Hepatocyte (in vitro differentiated cells): ENCODE measurements around the gene CHMP1A. TPM values are rescaled to one million over a fixed set of nuclear protein-coding genes. Genes with fewer than 3 reads are reported as not detected.

Source experiments
- DNase-seq: peaks from one replicate; pipeline ENCODE4 v3.0.0-alpha.2; 2016; ENCODE audit warnings: low spot score
- H2AFZ ChIP-seq: fragments of 200-600 bp; sonication (generic); 2 replicates; pipeline ENCODE4 v1.6.0; 2016; ENCODE audit warnings: antibody characterized with exemption, mild to moderate bottlenecking
- H3K27ac ChIP-seq: fragments of 200-600 bp; sonication (generic); 2 replicates; pipeline ENCODE4 v1.5.1; 2016; ENCODE audit warnings: mild to moderate bottlenecking
- H3K27me3 ChIP-seq: fragments of 200-600 bp; sonication (generic); 2 replicates; pipeline ENCODE4 v1.6.1; 2016
- H3K36me3 ChIP-seq: fragments of 200-600 bp; sonication (generic); replicated peaks from 2 replicates; pipeline ENCODE4 v1.5.1; 2016; ENCODE audit warnings: low read depth; ENCODE audit not compliant: insufficient read depth
- H3K4me1 ChIP-seq: fragments of 200-600 bp; sonication (generic); 2 replicates; pipeline ENCODE4 v1.5.1; 2016; ENCODE audit warnings: mild to moderate bottlenecking, moderate library complexity; ENCODE audit not compliant: insufficient read depth
- H3K4me2 ChIP-seq: fragments of 200-600 bp; sonication (generic); 2 replicates; pipeline ENCODE4 v1.6.0; 2016
- H3K4me3 ChIP-seq: fragments of 200-600 bp; sonication (generic); 2 replicates; pipeline ENCODE4 v1.5.1; 2016; ENCODE audit warnings: mild to moderate bottlenecking
- H3K79me2 ChIP-seq: fragments of 200-600 bp; sonication (generic); 2 replicates; pipeline ENCODE4 v1.6.0; 2017; ENCODE audit warnings: mild to moderate bottlenecking
- H3K9me2 ChIP-seq: fragments of 200-600 bp; sonication (generic); replicated peaks from 2 replicates; pipeline ENCODE4 v1.6.0; 2017; ENCODE audit warnings: mild to moderate bottlenecking; ENCODE audit not compliant: insufficient read depth
- H3K9me3 ChIP-seq: fragments of 200-600 bp; sonication (generic); 2 replicates; pipeline ENCODE4 v1.5.1; 2016; ENCODE audit warnings: low read depth, mild to moderate bottlenecking
- H4K20me1 ChIP-seq: fragments of 200-600 bp; sonication (generic); 2 replicates; pipeline ENCODE4 v1.6.0; 2016; ENCODE audit warnings: mild to moderate bottlenecking; ENCODE audit not compliant: insufficient read depth, poor library complexity, severe bottlenecking
- EZH2 ChIP-seq: fragments of 200-600 bp; sonication (generic); IDR thresholded peaks from 2 replicates; pipeline ENCODE4 v1.6.1; 2016; ENCODE audit warnings: antibody characterized with exemption, mild to moderate bottlenecking, borderline replicate concordance
- EZH2phosphoT487 ChIP-seq: fragments of 200-600 bp; sonication (generic); IDR thresholded peaks from one replicate; pipeline ENCODE4 v1.6.1; 2018; ENCODE audit warnings: antibody characterized with exemption, mild to moderate bottlenecking, low read depth, moderate library complexity; ENCODE audit not compliant: unreplicated experiment, severe bottlenecking
- WGBS: methylation state at CpG from one replicate; pipeline ENCODE4 v1.1.6; 2016; ENCODE audit warnings: low lambda C conversion rate; ENCODE audit errors: missing lambda C conversion rate; 5-methylcytosine and 5-hydroxymethylcytosine counted together
- polyA plus RNA-seq: library from polyadenylated mRNA; unstranded; fragments of >200 nt; fragmentation: Nextera tagmentation; extraction: Ambion mirVana; gene quantifications from 2 replicates; pipeline ENCODE4 v1.2.1, GENCODE V29; 2016
- total RNA-seq: library from RNA; depleted of rRNA; stranded (reverse); fragments of >200 nt; gene quantifications from 2 replicates; pipeline ENCODE4 v1.2.3, GENCODE V29; 2014
- TF ChIP-seq, protein P1 (sequence below): fragments of 200-600 bp; sonication (generic); IDR thresholded peaks from 2 replicates; pipeline ENCODE4 v1.5.1; 2016; ENCODE audit warnings: antibody characterized with exemption, mild to moderate bottlenecking; ENCODE audit not compliant: poor library complexity

Gene CHMP1A
- total and polyA plus RNA-seq, 2 experiments from 2014 or later = 73.2 to 104 TPM

DNA sequence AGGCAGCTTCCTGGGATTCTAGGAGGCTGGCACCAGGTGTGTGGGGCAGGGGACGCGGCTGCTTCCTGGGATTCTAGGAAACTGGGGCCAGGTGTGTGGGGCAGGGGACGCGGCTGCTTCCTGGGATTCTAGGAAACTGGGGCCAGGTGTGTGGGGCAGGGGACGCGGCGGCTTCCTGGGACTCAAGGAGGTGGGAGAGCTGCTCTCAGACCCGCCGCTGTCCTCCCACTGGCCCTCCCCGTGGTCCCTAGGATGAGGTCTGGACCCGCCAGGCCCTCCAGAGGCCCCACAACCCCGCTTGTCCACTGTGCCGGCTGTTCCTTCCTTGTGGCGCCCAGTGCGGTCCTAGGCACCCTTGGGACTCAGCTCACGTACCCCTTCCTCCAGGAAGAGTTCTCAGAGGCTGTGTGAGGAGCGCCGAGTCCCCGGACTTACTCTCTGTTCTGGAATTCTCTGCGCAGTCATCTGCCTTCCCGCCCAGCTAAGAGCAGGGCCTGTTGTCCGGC lies 43.5 kb downstream of the CHMP1A start:
- WGBS = 92% methylated on average over 17 of the region's 22 CpGs

DNA sequence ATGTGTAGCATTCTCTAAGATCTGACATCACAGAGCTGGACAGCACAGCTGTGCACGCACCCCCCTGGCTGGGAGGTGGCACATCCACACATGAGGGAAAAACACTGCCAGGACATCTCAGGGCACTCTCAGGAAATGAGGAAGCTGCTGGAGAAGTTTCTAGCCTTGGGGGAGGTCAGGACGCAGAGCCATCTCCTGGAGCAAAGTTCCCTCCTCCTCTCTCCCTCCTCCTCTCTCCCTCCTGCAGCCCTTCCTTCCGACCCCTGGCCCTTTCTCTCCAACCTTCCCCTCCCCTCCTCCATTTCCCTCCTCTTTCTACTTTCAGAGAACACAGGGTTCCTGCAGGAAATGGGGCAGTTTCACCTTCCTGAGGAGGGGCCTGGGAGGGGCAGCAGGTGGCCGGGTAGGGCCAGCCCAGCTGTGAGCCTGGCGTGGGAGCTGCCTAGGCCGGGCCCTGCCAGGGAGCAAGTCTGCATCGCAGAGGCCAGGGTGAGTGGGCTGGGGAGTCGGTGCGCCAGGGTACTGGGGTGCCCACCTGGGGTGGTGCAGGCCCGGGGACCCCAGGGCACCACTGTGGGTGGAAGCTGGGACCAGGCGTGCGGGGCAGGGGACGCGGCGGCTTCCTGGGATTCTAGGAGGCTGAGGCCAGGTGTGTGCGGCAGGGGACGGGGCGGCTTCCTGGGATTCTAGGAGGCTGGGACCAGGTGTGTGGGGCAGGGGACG lies 44.1 kb downstream of the CHMP1A start, which contains the start of gene DPEP1:
TSS of gene DPEP1 (plus strand) at position 412 of the 723 bp plus-strand sequence. CDS start 16,769 bp downstream, outside the sequence.
- no peaks in the 10 kb centered on the region for H3K9me3 ChIP-seq
- H2AFZ ChIP-seq = no peak within 1 kb of the TSS
- H3K4me3 ChIP-seq = no peak within 1 kb of the TSS
- DNase-seq = no peak
- no peaks in the 10 kb centered on the region for H4K20me1 ChIP-seq
- H3K36me3 ChIP-seq = no peaks in the 10 kb centered on the region
- no peaks in the 10 kb centered on the region for H3K79me2 ChIP-seq
- H3K4me1 ChIP-seq = peaks cover 7% of the 10 kb centered on the region
- no peak within 1 kb of the TSS for H3K4me2 ChIP-seq
- TF ChIP-seq EZH2 (no peak), EZH2phosphoT487 (no peak)
- TF ChIP-seq, protein P1, sequence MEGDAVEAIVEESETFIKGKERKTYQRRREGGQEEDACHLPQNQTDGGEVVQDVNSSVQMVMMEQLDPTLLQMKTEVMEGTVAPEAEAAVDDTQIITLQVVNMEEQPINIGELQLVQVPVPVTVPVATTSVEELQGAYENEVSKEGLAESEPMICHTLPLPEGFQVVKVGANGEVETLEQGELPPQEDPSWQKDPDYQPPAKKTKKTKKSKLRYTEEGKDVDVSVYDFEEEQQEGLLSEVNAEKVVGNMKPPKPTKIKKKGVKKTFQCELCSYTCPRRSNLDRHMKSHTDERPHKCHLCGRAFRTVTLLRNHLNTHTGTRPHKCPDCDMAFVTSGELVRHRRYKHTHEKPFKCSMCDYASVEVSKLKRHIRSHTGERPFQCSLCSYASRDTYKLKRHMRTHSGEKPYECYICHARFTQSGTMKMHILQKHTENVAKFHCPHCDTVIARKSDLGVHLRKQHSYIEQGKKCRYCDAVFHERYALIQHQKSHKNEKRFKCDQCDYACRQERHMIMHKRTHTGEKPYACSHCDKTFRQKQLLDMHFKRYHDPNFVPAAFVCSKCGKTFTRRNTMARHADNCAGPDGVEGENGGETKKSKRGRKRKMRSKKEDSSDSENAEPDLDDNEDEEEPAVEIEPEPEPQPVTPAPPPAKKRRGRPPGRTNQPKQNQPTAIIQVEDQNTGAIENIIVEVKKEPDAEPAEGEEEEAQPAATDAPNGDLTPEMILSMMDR = no peak
- 81% methylated on average over 14 of the region's 19 CpGs for WGBS
- no peaks in the 10 kb centered on the region for H3K27me3 ChIP-seq
- H3K27ac ChIP-seq = peak within 1 kb of the TSS; percentile 28
- no peaks in the 10 kb centered on the region for H3K9me2 ChIP-seq

More for the DNA sequence above, 43.5 kb downstream of the CHMP1A start:
- Histone ChIP-seq H3K27ac (no peak overlapping the region), H3K79me2 (no peaks in the 10 kb centered on the region), H3K4me3 (no peak overlapping the region), H2AFZ (no peak overlapping the region), H3K27me3 (no peaks in the 10 kb centered on the region), H3K9me2 (no peaks in the 10 kb centered on the region), H3K4me2 (no peak overlapping the region), H3K36me3 (no peaks in the 10 kb centered on the region), H3K9me3 (no peaks in the 10 kb centered on the region), H4K20me1 (no peaks in the 10 kb centered on the region), H3K4me1 (peaks cover under 1% of the 10 kb centered on the region)
- TF ChIP-seq, protein P1 = no peak
- TF ChIP-seq EZH2 (no peak), EZH2phosphoT487 (no peak)
- DNase-seq = no peak

DNA sequence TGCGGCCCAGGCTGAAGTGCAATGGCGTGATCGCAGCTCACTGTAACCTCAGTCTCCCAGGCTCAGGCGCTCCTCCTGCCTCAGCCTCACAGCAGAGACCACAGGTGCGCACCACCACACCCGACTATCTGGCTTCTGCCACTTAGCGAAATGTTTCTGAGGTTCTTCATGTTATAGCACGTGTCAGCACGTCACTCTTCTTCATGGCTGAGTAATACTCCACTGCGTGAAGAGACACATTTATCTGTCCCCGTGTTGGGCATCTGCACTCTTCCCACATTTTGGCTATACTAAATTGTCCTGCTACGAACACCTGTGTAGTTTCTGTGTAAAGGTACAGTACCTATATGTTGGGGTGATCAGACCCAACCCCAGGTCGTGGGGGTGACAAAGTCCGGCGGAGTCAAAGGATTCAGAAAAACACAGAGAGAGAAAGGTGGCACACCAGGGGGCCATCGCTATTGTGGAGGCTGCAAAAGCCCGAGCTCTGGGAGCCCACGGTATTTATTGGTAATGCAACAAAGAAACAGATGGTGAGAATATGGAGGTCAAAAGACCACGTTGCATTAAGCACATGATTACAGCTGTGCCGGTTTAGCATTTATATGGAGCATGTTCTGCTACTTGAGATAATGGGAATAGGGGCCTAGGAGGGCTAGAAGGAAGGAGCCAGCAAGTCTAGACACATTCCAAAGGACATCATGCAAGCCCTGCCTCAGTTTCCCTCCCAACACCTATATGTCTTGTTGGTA lies 44.9 kb downstream of the CHMP1A start:
- H3K9me2 ChIP-seq = no peaks in the 10 kb centered on the region
- H3K9me3 ChIP-seq = no peaks in the 10 kb centered on the region
- no peak for DNase-seq
- no peaks in the 10 kb centered on the region for H3K79me2 ChIP-seq
- WGBS = 83% methylated on average over 20 of the region's 20 CpGs
- no peak overlapping the region for H2AFZ ChIP-seq
- H3K36me3 ChIP-seq = no peaks in the 10 kb centered on the region
- no peak for TF ChIP-seq EZH2
- no peak for TF ChIP-seq EZH2phosphoT487
- TF ChIP-seq, protein P1 = no peak
- no peaks in the 10 kb centered on the region for H3K27me3 ChIP-seq
- no peak overlapping the region for H3K4me2 ChIP-seq
- no peaks in the 10 kb centered on the region for H4K20me1 ChIP-seq
- H3K27ac ChIP-seq = no peak overlapping the region
- H3K4me3 ChIP-seq = no peak overlapping the region
- H3K4me1 ChIP-seq = peaks cover 12% of the 10 kb centered on the region
